ENCODE measurements around the gene EIF2B5.

DNA sequence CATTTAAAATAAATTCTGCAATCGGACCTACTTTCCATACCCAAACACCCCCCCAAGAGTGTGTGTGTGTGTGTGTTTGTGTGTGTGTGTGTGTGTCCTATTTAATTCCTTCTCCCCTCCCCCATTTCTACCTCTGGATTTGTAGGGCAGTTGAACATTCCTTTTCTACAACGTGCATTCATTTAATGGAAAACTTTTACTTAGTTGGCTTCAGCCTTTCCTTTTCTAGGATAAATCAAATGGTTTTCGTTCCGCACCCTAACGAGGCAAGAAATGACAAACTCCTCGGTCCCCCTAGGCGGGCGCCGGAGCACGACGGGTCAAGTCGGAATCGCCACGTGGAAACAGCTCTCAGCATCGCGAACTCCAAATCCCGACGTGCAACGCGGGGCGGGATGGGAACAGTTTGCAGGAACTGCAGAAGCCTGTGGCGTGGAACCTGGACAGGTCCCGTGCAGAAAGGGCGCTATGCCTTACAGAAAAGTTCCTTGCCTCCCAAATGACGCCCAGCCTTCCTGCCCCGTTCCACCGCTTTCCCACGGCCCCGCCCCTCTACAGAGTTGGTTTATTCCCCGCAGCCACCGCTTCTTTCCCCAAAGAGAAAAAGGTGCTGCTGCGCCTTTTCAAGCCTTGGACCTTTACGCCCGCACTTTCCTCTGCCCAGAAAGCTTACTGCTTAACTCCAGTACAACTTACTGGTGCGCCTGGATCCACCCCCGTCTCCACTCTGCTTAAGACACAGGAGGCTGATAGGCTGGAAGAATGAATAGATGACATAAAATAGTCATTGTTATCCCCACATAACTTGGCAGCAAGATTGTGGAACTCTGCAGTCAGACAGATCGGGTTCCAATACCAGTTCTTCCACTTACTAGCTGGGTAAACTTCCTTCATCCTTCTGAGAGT lies 1.1 kb upstream of the EIF2B5 start:
- TF ChIP-seq, protein P1, sequence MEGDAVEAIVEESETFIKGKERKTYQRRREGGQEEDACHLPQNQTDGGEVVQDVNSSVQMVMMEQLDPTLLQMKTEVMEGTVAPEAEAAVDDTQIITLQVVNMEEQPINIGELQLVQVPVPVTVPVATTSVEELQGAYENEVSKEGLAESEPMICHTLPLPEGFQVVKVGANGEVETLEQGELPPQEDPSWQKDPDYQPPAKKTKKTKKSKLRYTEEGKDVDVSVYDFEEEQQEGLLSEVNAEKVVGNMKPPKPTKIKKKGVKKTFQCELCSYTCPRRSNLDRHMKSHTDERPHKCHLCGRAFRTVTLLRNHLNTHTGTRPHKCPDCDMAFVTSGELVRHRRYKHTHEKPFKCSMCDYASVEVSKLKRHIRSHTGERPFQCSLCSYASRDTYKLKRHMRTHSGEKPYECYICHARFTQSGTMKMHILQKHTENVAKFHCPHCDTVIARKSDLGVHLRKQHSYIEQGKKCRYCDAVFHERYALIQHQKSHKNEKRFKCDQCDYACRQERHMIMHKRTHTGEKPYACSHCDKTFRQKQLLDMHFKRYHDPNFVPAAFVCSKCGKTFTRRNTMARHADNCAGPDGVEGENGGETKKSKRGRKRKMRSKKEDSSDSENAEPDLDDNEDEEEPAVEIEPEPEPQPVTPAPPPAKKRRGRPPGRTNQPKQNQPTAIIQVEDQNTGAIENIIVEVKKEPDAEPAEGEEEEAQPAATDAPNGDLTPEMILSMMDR (conservative IDR thresholded peaks at IDR 0.05; ENCODE audit: low read length), result no peak; the same call in 1 of the 2 replicates
- TF ChIP-seq EZH2phosphoT487 (IDR thresholded peaks at IDR 0.05; ENCODE audit: borderline replicate concordance), result no peak

Data from Loucy (cell line).